ENCODE measurements around the gene CSKMT.

The CSKMT gene

DNA sequence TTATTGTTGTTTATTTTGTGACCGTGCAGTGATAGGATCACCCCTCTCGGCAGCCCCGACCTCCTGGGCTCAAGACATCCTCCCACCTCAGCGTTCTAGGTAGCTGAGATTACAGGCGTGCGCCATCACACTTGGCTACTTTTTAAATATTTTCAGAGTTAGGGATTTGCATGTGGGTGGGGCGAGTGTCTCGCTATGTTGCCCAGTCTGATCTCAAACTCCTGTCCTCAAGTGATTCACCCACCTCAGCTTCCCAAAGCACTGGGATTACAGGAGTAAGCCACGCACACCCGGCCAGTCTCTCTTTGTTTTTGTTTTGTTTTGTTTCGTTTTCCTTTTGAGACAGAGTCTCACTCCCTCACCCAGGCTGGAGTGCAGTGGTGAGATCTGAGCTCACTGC, 10.8 kb upstream of the CSKMT start:
- H3K27ac ChIP-seq: peak overlapping the region; percentile 91
- DNase-seq (ENCODE audit: low spot score): no peak
- TF ChIP-seq, protein P1, sequence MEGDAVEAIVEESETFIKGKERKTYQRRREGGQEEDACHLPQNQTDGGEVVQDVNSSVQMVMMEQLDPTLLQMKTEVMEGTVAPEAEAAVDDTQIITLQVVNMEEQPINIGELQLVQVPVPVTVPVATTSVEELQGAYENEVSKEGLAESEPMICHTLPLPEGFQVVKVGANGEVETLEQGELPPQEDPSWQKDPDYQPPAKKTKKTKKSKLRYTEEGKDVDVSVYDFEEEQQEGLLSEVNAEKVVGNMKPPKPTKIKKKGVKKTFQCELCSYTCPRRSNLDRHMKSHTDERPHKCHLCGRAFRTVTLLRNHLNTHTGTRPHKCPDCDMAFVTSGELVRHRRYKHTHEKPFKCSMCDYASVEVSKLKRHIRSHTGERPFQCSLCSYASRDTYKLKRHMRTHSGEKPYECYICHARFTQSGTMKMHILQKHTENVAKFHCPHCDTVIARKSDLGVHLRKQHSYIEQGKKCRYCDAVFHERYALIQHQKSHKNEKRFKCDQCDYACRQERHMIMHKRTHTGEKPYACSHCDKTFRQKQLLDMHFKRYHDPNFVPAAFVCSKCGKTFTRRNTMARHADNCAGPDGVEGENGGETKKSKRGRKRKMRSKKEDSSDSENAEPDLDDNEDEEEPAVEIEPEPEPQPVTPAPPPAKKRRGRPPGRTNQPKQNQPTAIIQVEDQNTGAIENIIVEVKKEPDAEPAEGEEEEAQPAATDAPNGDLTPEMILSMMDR (conservative IDR thresholded peaks at IDR 0.05; ENCODE audit: low read depth): no peak
- POLR2A ChIA-PET (ENCODE audit: low non-redundant PET): interaction anchor here (0.6 to 2.4 kb wide), 3 partner anchors 11 to 73 kb away, joined by 4 to 16 read pairs (median 4); partner anchors contain the start of genes C11orf98 and CSKMT
- CTCF ChIA-PET: interaction anchor here (1.0 kb wide), 1 partner anchor 10 kb away, joined by 5 read pairs; the partner anchor contains the start of genes C11orf98 and CSKMT

DNA sequence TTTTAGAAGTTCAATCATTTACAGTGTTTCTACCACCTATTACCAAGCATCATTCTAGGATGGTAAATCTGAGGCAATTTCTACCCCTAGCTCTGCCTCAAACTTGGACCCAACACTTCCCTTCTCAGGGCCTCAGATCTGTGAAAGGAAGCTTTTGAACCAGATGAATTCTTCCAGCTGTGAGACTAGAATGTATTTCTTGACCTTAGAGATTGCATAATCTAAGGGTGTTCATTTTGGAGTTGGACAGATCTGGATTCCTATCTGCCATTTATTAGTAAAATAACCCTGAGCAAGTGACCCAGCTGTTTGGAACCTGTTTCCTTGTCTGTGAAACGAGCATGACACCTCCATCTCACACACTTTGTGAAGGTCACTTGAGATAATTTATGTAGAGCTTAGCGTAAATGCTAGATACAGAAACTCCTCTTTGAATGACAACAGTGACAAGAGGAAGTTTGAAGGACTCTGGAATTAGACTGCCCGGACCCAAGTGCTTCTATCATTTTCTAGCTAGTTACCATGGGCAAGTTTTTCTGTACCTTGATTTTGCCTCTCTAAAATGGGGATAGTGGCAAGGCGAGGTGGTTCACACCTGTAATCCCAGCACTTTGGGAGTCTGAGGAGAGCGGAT, 8.2 kb upstream of the CSKMT start:
- CTCF ChIA-PET: no interaction called here
- no peak overlapping the region for H3K27ac ChIP-seq
- DNase-seq (ENCODE audit: low spot score): no peak
- TF ChIP-seq, protein P1 (conservative IDR thresholded peaks at IDR 0.05; ENCODE audit: low read depth): no peak
- POLR2A ChIA-PET (ENCODE audit: low non-redundant PET): interaction anchor here (0.6 to 1.4 kb wide), 2 partner anchors 8 to 65 kb away, joined by 3 to 4 read pairs; partner anchors contain the start of genes C11orf98 and CSKMT

DNA sequence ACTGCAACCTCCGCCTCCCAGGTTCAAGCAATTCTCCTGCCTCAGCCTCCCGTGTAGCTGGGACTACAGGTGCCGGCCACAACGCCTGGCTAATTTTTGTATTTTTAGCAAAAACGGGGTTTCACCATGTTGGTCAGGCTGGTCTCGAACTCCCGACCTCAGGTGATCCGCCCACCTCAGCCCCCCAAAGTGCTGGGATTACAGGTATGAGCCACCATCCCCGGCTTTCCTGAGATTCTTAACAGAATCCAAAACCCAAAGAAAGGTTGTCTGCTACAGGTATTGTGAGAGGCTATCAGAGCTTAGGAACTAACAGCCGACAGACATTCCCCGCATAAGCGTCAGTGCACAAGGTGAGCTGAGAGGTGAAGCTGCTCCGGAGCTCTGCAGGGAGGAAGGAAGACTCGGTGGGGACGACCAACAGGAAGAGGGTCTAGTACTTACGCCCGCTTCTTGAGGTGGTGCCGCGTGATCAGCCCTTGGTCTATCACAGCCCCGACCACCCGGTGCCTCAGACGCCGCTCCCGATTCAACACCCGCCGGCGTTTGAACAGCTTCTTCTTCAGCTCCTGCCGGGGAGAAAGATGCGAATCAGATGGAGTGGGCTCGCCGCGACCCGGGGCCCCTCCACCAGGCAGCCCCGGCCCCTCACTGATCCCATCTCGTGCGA, 572 bp upstream of the CSKMT start:
- DNase-seq (ENCODE audit: low spot score): peak; percentile 51
- peak overlapping the region; percentile 90 for H3K27ac ChIP-seq
- ChIA-PET POLR2A (ENCODE audit: low non-redundant PET) (interaction anchor here (0.6 to 2.1 kb wide), 10 partner anchors 7 to 1647 kb away, joined by 4 to 16 read pairs (median 8); partner anchors contain the start of genes B3GAT3, HNRNPUL2, INTS5 and MTA2), CTCF (interaction anchor here (0.9 to 1.3 kb wide), 3 partner anchors 10 to 122 kb away, joined by 5 to 7 read pairs (median 5); no protein-coding TSS in a partner anchor)
- TF ChIP-seq, protein P1 (conservative IDR thresholded peaks at IDR 0.05; ENCODE audit: low read depth): no peak

DNA sequence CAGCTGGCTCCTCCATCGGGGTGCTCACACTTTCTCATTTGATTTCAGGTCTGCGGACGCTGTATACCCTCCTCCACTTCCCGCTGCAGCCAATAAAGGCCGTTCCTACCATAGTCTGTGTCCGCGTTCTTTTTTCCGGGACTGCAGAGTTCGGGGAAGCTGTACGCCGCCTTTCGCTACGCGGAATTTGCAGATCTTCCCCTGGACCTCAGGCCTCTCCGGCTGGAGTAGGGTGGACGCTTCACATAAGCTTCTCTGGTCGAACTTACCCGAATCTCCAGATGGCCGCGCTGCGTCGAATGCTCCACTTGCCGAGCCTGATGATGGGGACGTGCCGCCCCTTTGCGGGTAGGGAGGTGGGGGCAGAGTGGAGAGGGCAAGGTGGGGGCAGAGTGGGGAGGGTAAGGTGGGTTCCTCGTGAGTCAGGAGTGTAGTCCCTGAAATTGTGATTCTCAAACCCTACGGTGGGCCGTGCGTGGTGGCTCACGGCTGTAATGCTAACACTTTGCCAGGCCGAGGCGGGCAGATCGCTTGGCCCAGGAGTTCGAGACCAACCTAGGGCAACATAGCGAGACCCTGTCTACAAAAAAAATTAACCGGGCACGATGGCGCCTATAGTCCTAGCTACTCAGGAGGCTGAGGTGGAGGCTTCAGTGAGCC, 617 bp downstream of the CSKMT start:
- H3K27ac ChIP-seq: peak overlapping the region; percentile 90
- TF ChIP-seq, protein P1 (conservative IDR thresholded peaks at IDR 0.05; ENCODE audit: low read depth): no peak
- peak; percentile 46 for DNase-seq (ENCODE audit: low spot score)
- CTCF ChIA-PET: interaction anchor here (0.9 kb wide), 1 partner anchor 73 kb away, joined by 4 read pairs; no protein-coding TSS in a partner anchor
- POLR2A ChIA-PET (ENCODE audit: low non-redundant PET): interaction anchor here (0.8 to 2.1 kb wide), 10 partner anchors 9 to 88 kb away, joined by 3 to 16 read pairs (median 8); partner anchors contain the start of genes B3GAT3, HNRNPUL2, INTS5 and MTA2

DNA sequence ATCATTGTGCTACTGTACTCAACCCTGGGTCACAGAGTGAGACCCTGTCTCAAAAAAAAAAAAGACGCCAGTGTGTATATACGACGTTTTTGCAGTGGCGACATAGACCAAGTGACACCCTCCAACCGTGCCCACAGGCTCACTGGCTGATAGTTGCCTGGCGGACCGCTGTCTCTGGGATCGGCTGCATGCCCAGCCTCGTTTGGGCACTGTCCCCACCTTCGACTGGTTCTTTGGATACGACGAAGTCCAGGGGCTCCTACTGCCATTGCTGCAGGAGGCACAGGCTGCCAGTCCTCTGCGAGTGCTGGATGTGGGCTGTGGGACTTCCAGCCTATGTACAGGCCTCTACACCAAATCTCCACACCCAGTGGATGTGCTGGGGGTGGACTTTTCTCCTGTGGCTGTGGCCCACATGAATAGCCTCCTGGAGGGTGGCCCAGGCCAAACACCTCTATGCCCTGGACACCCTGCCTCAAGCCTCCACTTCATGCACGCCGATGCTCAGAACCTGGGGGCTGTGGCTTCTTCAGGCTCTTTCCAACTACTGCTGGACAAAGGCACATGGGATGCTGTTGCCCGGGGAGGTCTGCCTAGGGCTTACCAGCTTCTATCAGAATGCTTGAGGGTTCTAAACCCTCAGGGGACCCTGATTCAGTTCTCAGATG, 1.3 kb downstream of the CSKMT start:
- ChIA-PET POLR2A (ENCODE audit: low non-redundant PET) (interaction anchor here (2.1 kb wide), 1 partner anchor 75 kb away, joined by 16 read pairs; the partner anchor contains the start of gene TUT1), CTCF (interaction anchor here (0.7 kb wide), 2 partner anchors 42 to 242 kb away, joined by 3 to 4 read pairs; no protein-coding TSS in a partner anchor)
- H3K27ac ChIP-seq: peak overlapping the region; percentile 90
- no peak for DNase-seq (ENCODE audit: low spot score)
- TF ChIP-seq, protein P1 (conservative IDR thresholded peaks at IDR 0.05; ENCODE audit: low read depth): no peak

Measured in RWPE1 (cell line).